Measurements from ENCODE around the gene ARID1A. TPM values are rescaled to one million over a fixed set of nuclear protein-coding genes. Genes with fewer than 3 reads are reported as not detected.

ARID1A gene
- total RNA-seq, 1 donor from 2014 or later = 43.1 TPM

GRCh38 chr1:26689504-26689903 lies 6.3 kb upstream of the ARID1A start:
- peaks cover 2% of the 10 kb centered on the region for H3K36me3 Mint-ChIP-seq
- peaks cover 46% of the 10 kb centered on the region for H3F3A ChIP-seq (ENCODE audit: low read depth)

GRCh38 chr1:26690157-26690556 lies 5.7 kb upstream of the ARID1A start:
- Histone ChIP-seq H3K79me2 (ENCODE audit: low read depth) (peaks cover 18% of the 10 kb centered on the region), H3K27me3 (no peaks in the 10 kb centered on the region), H3K4me3 (no peak overlapping the region), H3K27ac (peak overlapping the region; percentile 73), H3K9me3 (ENCODE audit: low read depth) (no peaks in the 10 kb centered on the region), H3K9ac (no peak overlapping the region), H3K4me1 (peaks cover 20% of the 10 kb centered on the region), H4K20me1 (ENCODE audit: low read depth) (no peaks in the 10 kb centered on the region), H2AFZ (replicated peaks) (peak overlapping the region; percentile 75), H3K4me2 (no peak overlapping the region), H3K36me3 (no peaks in the 10 kb centered on the region), H3F3A (ENCODE audit: low read depth) (peaks cover 53% of the 10 kb centered on the region)
- Mint-ChIP-seq H3K9me3 (no peaks in the 10 kb centered on the region), H3K27ac (peak overlapping the region; percentile 70), H3K4me1 (peaks cover 50% of the 10 kb centered on the region), H3K27me3 (ENCODE audit: insufficient read depth, low read depth) (peaks cover 5% of the 10 kb centered on the region), H3K4me3 (no peak overlapping the region), H3K36me3 (peaks cover 2% of the 10 kb centered on the region)
- TF ChIP-seq EZH2phosphoT487 (IDR thresholded peaks at IDR 0.05) (no peak), EZH2 (IDR thresholded peaks at IDR 0.05) (no peak), CTCF (IDR thresholded peaks at IDR 0.05) (no peak)
- no peak for DNase-seq (ENCODE audit: low spot score)

More at GRCh38 chr1:26689504-26689903, 6.3 kb upstream of the ARID1A start:
- Mint-ChIP-seq H3K9me3 (no peaks in the 10 kb centered on the region), H3K27ac (no peak overlapping the region), H3K27me3 (ENCODE audit: insufficient read depth, low read depth) (peaks cover 4% of the 10 kb centered on the region), H3K4me1 (peaks cover 43% of the 10 kb centered on the region), H3K4me3 (no peak overlapping the region)
- no peak for TF ChIP-seq CTCF (IDR thresholded peaks at IDR 0.05)
- no peak for TF ChIP-seq EZH2 (IDR thresholded peaks at IDR 0.05)
- no peak overlapping the region for H3K9ac ChIP-seq
- no peak overlapping the region for H3K4me2 ChIP-seq
- H3K27me3 ChIP-seq = no peaks in the 10 kb centered on the region
- no peaks in the 10 kb centered on the region for H3K9me3 ChIP-seq (ENCODE audit: low read depth)
- DNase-seq (ENCODE audit: low spot score) = no peak
- H3K36me3 ChIP-seq = no peaks in the 10 kb centered on the region
- H4K20me1 ChIP-seq (ENCODE audit: low read depth) = no peaks in the 10 kb centered on the region
- no peak overlapping the region for H3K27ac ChIP-seq
- no peak overlapping the region for H2AFZ ChIP-seq (replicated peaks)
- peaks cover 11% of the 10 kb centered on the region for H3K79me2 ChIP-seq (ENCODE audit: low read depth)
- H3K4me1 ChIP-seq = peaks cover 16% of the 10 kb centered on the region
- H3K4me3 ChIP-seq = no peak overlapping the region

- no peaks in the 10 kb centered on the region for H3K9me3 ChIP-seq (ENCODE audit: low read depth)
- Mint-ChIP-seq H3K27me3 (ENCODE audit: insufficient read depth, low read depth) (peaks cover 5% of the 10 kb centered on the region), H3K27ac (peak overlapping the region; percentile 55), H3K9me3 (no peaks in the 10 kb centered on the region), H3K4me1 (peaks cover 50% of the 10 kb centered on the region), H3K4me3 (peak overlapping the region; percentile 18), H3K36me3 (peaks cover 2% of the 10 kb centered on the region)
- peak overlapping the region; percentile 75 for H2AFZ ChIP-seq (replicated peaks)
- H3K36me3 ChIP-seq = no peaks in the 10 kb centered on the region
- H3K79me2 ChIP-seq (ENCODE audit: low read depth) = peaks cover 18% of the 10 kb centered on the region
- H4K20me1 ChIP-seq (ENCODE audit: low read depth) = no peaks in the 10 kb centered on the region
- DNase-seq (ENCODE audit: low spot score) = peak; percentile 48
- H3K9ac ChIP-seq = no peak overlapping the region
- no peak overlapping the region for H3K4me3 ChIP-seq
- H3F3A ChIP-seq (ENCODE audit: low read depth) = peaks cover 55% of the 10 kb centered on the region
- peaks cover 20% of the 10 kb centered on the region for H3K4me1 ChIP-seq
- no peaks in the 10 kb centered on the region for H3K27me3 ChIP-seq
- TF ChIP-seq EZH2 (IDR thresholded peaks at IDR 0.05) = no peak
- peak overlapping the region; percentile 73 for H3K27ac ChIP-seq
- peak overlapping the region; percentile 35 for H3K4me2 ChIP-seq
Measured at GRCh38 chr1:26690576-26691031, 5.2 kb upstream of the ARID1A start.

- H3K36me3 Mint-ChIP-seq = peaks cover 2% of the 10 kb centered on the region
- peak overlapping the region; percentile 93 for H3K27ac ChIP-seq
- H3K27me3 ChIP-seq = no peaks in the 10 kb centered on the region
- DNase-seq (ENCODE audit: low spot score) = peak; percentile 93
- H3K4me1 Mint-ChIP-seq = peaks cover 44% of the 10 kb centered on the region
- H3K9me3 ChIP-seq (ENCODE audit: low read depth) = no peaks in the 10 kb centered on the region
- H3K27me3 Mint-ChIP-seq (ENCODE audit: insufficient read depth, low read depth) = peaks cover 5% of the 10 kb centered on the region
- peaks cover 55% of the 10 kb centered on the region for H3F3A ChIP-seq (ENCODE audit: low read depth)
- peak overlapping the region; percentile 90 for H3K4me3 Mint-ChIP-seq
- peak overlapping the region; percentile 89 for H2AFZ ChIP-seq (replicated peaks)
- peak overlapping the region; percentile 56 for H3K4me3 ChIP-seq
- no peaks in the 10 kb centered on the region for H4K20me1 ChIP-seq (ENCODE audit: low read depth)
- H3K4me2 ChIP-seq = peak overlapping the region; percentile 87
- H3K27ac Mint-ChIP-seq = peak overlapping the region; percentile 99
- H3K9ac ChIP-seq = no peak overlapping the region
- H3K79me2 ChIP-seq (ENCODE audit: low read depth) = peaks cover 33% of the 10 kb centered on the region
- no peaks in the 10 kb centered on the region for H3K36me3 ChIP-seq
- no peaks in the 10 kb centered on the region for H3K9me3 Mint-ChIP-seq
- peaks cover 20% of the 10 kb centered on the region for H3K4me1 ChIP-seq
- TF ChIP-seq EZH2phosphoT487 (IDR thresholded peaks at IDR 0.05) = no peak
- peak; percentile 29 for TF ChIP-seq CTCF (IDR thresholded peaks at IDR 0.05)
Measured at GRCh38 chr1:26692211-26692792, 3.5 kb upstream of the ARID1A start.

Measured in neural progenitor cell (in vitro differentiated cells).